ENCODE results near the gene DCHS2. TPM values are rescaled to one million over a fixed set of nuclear protein-coding genes. Genes with fewer than 3 reads are reported as not detected.
A peak's percentile ranks its signal among the peaks of the same experiment; 100 is the strongest.

DCHS2 gene, protein sequence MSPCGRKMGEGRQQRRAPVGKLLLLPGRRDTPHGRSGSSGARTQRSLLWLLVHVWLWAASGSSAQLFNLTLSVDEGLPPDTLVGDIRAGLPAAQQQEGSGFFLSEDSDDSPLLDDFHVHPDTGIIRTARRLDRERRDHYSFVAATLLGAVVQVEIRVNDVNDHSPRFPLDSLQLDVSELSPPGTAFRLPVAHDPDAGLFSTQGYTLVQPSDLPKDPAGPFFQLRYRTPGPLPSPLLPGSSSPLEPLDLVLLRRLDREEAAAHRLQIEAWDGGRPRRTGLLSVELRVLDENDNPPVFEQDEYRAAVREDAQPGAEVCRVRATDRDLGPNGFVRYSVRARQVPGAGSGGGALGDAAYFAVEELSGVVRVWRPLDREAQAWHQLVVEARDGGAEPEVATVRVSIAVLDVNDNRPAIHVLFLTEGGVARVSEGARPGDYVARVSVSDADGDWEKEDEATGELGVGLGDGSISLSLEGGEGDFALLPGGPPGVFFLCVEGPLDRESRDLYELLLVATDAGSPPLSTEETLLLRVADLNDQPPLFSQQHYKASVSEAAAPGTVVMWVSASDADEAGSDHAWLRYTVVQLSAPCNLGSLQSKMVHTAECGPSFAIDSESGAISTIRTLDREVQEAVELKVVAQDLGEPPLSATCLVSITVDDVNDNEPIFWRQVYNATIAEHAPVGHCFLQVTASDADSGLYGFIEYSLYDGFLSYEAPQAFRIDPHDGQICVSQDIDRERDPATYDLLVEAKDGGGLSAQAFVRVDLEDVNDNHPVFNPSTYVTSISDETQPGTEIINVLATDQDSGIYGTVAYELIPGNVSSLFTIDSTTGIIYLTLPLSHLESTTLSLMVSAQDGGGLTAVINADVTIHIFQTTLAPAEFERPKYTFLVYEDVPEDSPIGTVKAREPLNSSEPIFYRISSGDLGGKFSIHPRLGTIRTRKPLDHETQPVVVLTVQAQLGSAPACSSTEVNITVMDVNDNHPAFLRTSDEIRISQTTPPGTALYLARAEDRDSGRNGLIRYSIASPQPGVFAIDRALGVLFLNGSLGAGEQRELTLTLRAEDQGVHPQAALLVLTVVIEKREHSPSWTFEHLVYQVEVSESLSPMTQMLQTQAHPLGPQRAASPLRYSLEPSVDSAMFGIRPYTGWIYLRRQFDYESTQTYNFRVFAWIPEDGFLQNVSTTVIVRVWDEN (N-terminal part only)
- 1.8 and 2.6 TPM in 2 replicates for total RNA-seq (2021; fragmentation: NEBNext Ultra II Directional; extraction: Animal tissue kit (Norgen Biotek cat#: 25700))
- polyA plus RNA-seq (2011; rRNA removed) = 0.54 and 1.1 TPM in 2 replicates
- 0.70 TPM for polyA plus RNA-seq (2011; cell fraction: cytosol; rRNA removed)
- 1.9 TPM for polyA plus RNA-seq (2011; cell fraction: nucleus; rRNA removed)
- 0.37 to 0.64 TPM (median 0.53 TPM) in 4 replicates for polyA plus RNA-seq (2012, experiment 1 of 2)
- polyA plus RNA-seq (2012, experiment 2 of 2) = 0.16 TPM
- polyA plus RNA-seq (2013, experiment 1 of 2) = 1.2 TPM
- 1.1 TPM for polyA plus RNA-seq (2013, experiment 2 of 2)
- 2.4 and 2.6 TPM in 2 replicates for polyA minus RNA-seq (2011; rRNA and poly(A)+ RNA removed)
- 2.5 TPM for polyA minus RNA-seq (2011; cell fraction: cytosol; rRNA and poly(A)+ RNA removed)
- polyA minus RNA-seq (2011; cell fraction: nucleus; rRNA and poly(A)+ RNA removed) = 7.7 TPM
- long read RNA-seq, experiment 1, partial matches to known transcripts = 0 of 2 reads
- long read RNA-seq, experiment 1, other reads (novel, unspliced or antisense) = 2 of 2 reads
- long read RNA-seq, experiment 2 = 0 reads

DNA sequence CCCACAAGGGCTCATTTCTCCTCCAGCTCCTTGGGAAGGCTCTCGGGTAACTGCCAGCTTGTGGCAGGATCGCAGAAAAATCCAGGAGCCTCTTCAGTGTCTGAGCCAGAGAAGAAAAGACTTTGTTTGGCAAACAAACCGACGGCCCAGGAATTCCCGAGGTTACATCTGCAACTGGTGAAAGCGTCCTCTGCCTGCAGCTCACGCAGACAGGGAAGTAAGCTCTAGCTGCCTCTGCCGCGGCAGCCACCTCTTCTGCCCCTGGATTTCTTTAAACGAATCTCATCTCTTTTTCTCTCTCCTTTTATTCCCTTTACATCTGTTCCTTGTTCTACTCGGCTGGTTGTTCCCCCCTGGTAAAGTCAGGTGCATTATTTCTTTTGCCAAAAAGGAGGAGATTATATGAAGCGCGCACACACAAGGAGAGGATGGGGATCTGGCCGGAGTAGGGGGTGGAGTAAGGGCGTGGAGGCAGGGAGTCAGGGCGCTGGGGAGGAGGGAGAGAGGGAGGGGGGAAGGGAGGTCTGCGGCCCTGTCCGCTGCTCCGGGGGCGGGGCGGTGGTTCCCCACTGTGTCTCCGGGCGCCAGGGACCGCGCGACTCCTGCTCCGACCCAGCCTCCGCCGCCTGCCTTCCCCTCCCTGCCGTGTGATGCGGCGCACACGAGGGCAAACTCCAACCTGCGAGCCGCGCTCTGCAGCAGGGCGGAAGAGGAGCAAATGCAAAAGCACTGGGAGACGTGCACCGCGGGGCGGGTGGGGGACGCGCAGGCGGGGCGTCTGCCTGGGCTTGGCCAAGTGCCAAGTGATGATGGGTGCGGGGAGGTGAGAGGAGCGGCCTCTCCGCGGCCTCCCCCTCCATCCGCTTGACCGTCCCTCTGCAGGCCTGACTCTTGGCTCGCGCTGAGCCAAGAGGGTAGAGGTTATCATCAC is at the start of gene DCHS2:
Gene DCHS2 (minus strand): TSS at position 459 of the 931 bp plus-strand sequence. CDS start 444 bp downstream, at position 15.
- no peak within 1 kb of the TSS for H3K4ac ChIP-seq (replicated peaks; ENCODE audit: insufficient read length, low read depth, low read length)
- H3K79me1 ChIP-seq (ENCODE audit: low read depth, low read length) = no peaks in the 10 kb centered on the region
- H3K56ac ChIP-seq (replicated peaks; ENCODE audit: insufficient read length, low read depth, low read length) = no peak within 1 kb of the TSS
- H3K36me3 ChIP-seq (ENCODE audit: control insufficient read depth in 2 of 4, insufficient read depth in 4 of 4, low read length in 3 of 4) = no peaks in the 10 kb centered on the region; a peak in 1 of 8 replicates
- H2BK12ac ChIP-seq (ENCODE audit: low read depth, low read length) = peak within 1 kb of the TSS; percentile 97; the same call in 1 of the 2 replicates
- H2AFZ ChIP-seq (ENCODE audit: low read length) = peak within 1 kb of the TSS; percentile 98
- peak within 1 kb of the TSS; percentile 43 to 64 (median 48) for H3K4me3 ChIP-seq (ENCODE audit: extremely low read depth in 1 of 4, insufficient read depth in 2 of 4, low read depth in 3 of 4, low read length in 4 of 4)
- no peak within 1 kb of the TSS for H3K14ac ChIP-seq (ENCODE audit: insufficient read length)
- peaks cover 23% of the 10 kb centered on the region; the same call in 1 of the 2 replicates for H3K23me2 ChIP-seq (ENCODE audit: low read depth, low read length)
- DNase-seq (ENCODE audit: low read depth in 1 of 2, low spot score in 2 of 2) (peak in 1 of 2 experiments; percentile 78), FAIRE-seq (no peak)
- no peak within 1 kb of the TSS for H3K9ac ChIP-seq (replicated peaks in 1 of 4; ENCODE audit: extremely low read depth in 1 of 4, low read depth in 3 of 4, low read length in 3 of 4)
- H3K27ac ChIP-seq (ENCODE audit: low read depth, low read length) = no peak within 1 kb of the TSS
- H2BK15ac ChIP-seq (ENCODE audit: low read length) = peak within 1 kb of the TSS; percentile 72; the same call in 1 of the 2 replicates
- no peak within 1 kb of the TSS for H3K23ac ChIP-seq (ENCODE audit: insufficient read length)
- peak within 1 kb of the TSS; percentile 28 for H2BK120ac ChIP-seq (replicated peaks; ENCODE audit: low read depth, low read length)
- H3K79me2 ChIP-seq (ENCODE audit: control insufficient read depth in 1 of 2, insufficient read depth in 2 of 2, low read length in 2 of 2) = no peaks in the 10 kb centered on the region
- peaks cover 0 to 9% of the 10 kb centered on the region in 2 experiments; a peak in 1 of 4 replicates for H3K9me3 ChIP-seq (ENCODE audit: insufficient read depth in 2 of 2, low read depth in 1 of 2, low read length in 1 of 2)
- ChIA-PET CTCF (ENCODE audit: partially characterized antibody) (interaction anchor here (0.6 to 9.4 kb wide), 7 partner anchors 8 to 234 kb away, joined by 3 to 97 read pairs (median 4); no protein-coding TSS in a partner anchor), POLR2A (ENCODE audit: partially characterized antibody) (interaction anchor here (0.8 to 1.0 kb wide), 2 partner anchors 11 to 253 kb away, joined by 3 to 5 read pairs; partner anchors contain the start of gene LRAT)
- H4K8ac ChIP-seq (ENCODE audit: extremely low read depth, insufficient read depth, low read length) = peak within 1 kb of the TSS; percentile 84
- peaks cover 24 to 46% (median 39%) of the 10 kb centered on the region in 4 experiments for H3K27me3 ChIP-seq (replicated peaks in 1 of 4; ENCODE audit: control insufficient read depth in 3 of 4, extremely low read depth in 1 of 4, insufficient read depth in 3 of 4, low read length in 3 of 4)
- no peaks in the 10 kb centered on the region for H4K20me1 ChIP-seq (replicated peaks in 1 of 2; ENCODE audit: control insufficient read depth in 1 of 2, insufficient read depth in 2 of 2, low read length in 2 of 2)
- peak within 1 kb of the TSS; percentile 83 to 95 for H3K4me2 ChIP-seq (ENCODE audit: insufficient read depth in 1 of 2, low read depth in 2 of 2, low read length in 2 of 2)
- H2BK5ac ChIP-seq (ENCODE audit: low read depth, low read length) = 0 out of 2 replicates have a peak within 1 kb of the TSS, but pooled peaks have one; percentile 63
- no peak within 1 kb of the TSS for H2BK20ac ChIP-seq (ENCODE audit: low read length)
- H4K5ac ChIP-seq (ENCODE audit: insufficient read length, low read depth, low read length) = no peak within 1 kb of the TSS
- no peak within 1 kb of the TSS for H2AK5ac ChIP-seq (ENCODE audit: low read depth, low read length)
- peak within 1 kb of the TSS; percentile 95 for H3K18ac ChIP-seq (ENCODE audit: extremely low read depth, low read length)
- WGBS, 2 experiments (ENCODE audit: extremely low coverage in 1 of 2, insufficient coverage in 1 of 2, insufficient read length in 1 of 2, insufficient replicate concordance in 2 of 2, low coverage in 1 of 2, low lambda C conversion rate in 2 of 2, missing lambda C conversion rate in 1 of 2) = 2% methylated on average over 26 of the region's 53 CpGs; no CpG with 5 or more reads in 1 of the 2 experiments
- no peak within 1 kb of the TSS for H4K91ac ChIP-seq (replicated peaks; ENCODE audit: insufficient read length, low read length)
- H3K4me1 ChIP-seq (replicated peaks in 1 of 4; ENCODE audit: control insufficient read depth in 3 of 4, insufficient read depth in 4 of 4, low read length in 3 of 4) = peaks cover 3 to 9% (median 5%) of the 10 kb centered on the region in 4 experiments; a peak in 6 of 7 replicates
- no peak for TF ChIP-seq RNF2 (IDR thresholded peaks at IDR 0.05; ENCODE audit: borderline replicate concordance, low read depth, low read length, missing control alignments, poor library complexity, severe bottlenecking)
- TF ChIP-seq SIX5 (IDR thresholded peaks at IDR 0.05; ENCODE audit: low read depth, low read length) = no peak

Measured in H1 (cell line).